Ovary (tissue), 3 donors: ENCODE data around the gene FBXO46.

ENCODE experiments used
- CTCF ChIP-seq, 3 donors: fragments of 450-650 bp in 2 of 3; fragments of 200-600 bp in 1 of 3; IDR thresholded peaks; one replicate each; pipeline versions ENCODE4 v1.5.1 to v1.8.0; 2016 to 2022; ENCODE audit warnings: antibody characterized with exemption in 3 of 3, mild to moderate bottlenecking in 1 of 3
- POLR2A ChIP-seq: fragments of 450-650 bp; IDR thresholded peaks from one replicate; pipeline ENCODE4 v1.6.1; 2017; ENCODE audit warnings: antibody characterized with exemption, mild to moderate bottlenecking, moderate library complexity
- donor health status: DM: no; HTN: no; CAD: no.

GRCh38 chr19:45729800-45730290 is 851 bp downstream of the FBXO46 start:
- TF ChIP-seq CTCF (IDR thresholded peaks at IDR 0.05) = no peak
- TF ChIP-seq POLR2A = no peak
